ENCODE measurements around the gene ERN2. TPM values are rescaled to one million over a fixed set of nuclear protein-coding genes. Genes with fewer than 3 reads are reported as not detected.

ERN2 gene
- total and polyA plus RNA-seq, 2 of the 13 experiments (the other 11 are each of a cell fraction or from before 2014, with no cell fraction given) = 2.2 to 3.5 TPM

DNA sequence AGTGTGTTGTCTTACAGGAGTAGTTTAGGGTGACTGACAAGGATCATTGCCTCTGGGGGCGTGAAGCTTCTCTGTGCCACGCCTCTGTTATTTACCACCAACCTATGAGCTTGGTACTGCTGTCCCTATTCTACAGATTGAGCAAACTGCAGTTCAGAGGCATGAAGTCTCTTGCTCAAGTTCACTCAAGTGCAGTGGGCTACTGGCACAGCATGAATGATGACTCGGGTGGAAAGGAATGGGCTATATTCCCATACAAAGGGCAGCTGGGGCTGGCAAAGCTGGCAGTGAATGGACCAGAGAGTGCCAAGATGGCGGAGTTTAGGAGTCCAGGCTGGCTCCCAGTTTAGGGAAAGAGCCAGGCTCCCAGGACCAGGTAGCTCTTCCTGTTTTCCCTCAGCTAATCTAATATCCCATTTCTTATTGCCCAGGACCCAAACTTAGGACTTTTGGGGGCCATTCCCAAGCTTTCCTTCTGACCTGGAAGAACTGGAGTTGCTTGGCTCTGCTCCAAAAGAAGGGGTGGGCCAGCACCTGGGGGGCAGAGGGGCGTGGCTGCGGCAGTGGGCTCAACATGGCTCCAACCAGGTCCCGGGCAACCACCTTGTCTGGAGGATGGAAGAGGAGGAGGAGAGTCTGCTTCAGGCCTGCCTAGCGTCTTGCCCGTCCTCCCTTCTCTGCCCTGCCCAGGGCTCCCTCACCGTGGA, 21.4 kb downstream of the ERN2 start (continued):
- no peak for TF ChIP-seq HIC2 (CRISPR knock-in tag; IDR thresholded peaks at IDR 0.05; ENCODE audit: low read depth)
- no peak for TF ChIP-seq ELF1 (CRISPR knock-in tag; IDR thresholded peaks at IDR 0.05)
- no peak for TF ChIP-seq E2F1 (CRISPR knock-in tag; IDR thresholded peaks at IDR 0.05)
- TF ChIP-seq ZNF329 (CRISPR knock-in tag; IDR thresholded peaks at IDR 0.05; ENCODE audit: low read depth) = 0 out of 2 replicates have a peak, but pooled peaks have one; percentile 28
- TF ChIP-seq MED8 (CRISPR knock-in tag; IDR thresholded peaks at IDR 0.05; ENCODE audit: insufficient replicate concordance) = peak; percentile 52
- peak in 1 of 2 experiments; percentile 26; a peak in 1 of 4 replicates for TF ChIP-seq MAFK (conservative IDR thresholded peaks at IDR 0.05 in 1 of 2, IDR thresholded peaks at IDR 0.05 in 1 of 2; ENCODE audit: low read length in 2 of 2)
- TF ChIP-seq KMT2B (CRISPR knock-in tag; IDR thresholded peaks at IDR 0.05) = no peak
- TF ChIP-seq, protein P1, sequence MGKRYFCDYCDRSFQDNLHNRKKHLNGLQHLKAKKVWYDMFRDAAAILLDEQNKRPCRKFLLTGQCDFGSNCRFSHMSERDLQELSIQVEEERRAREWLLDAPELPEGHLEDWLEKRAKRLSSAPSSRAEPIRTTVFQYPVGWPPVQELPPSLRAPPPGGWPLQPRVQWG (CRISPR knock-in tag; IDR thresholded peaks at IDR 0.05; ENCODE audit: borderline replicate concordance, low read depth) = no peak
- TF ChIP-seq MIER2 (CRISPR knock-in tag; IDR thresholded peaks at IDR 0.05) = no peak
- TF ChIP-seq POLR2G (IDR thresholded peaks at IDR 0.05; ENCODE audit: low read depth, low read length) = 0 out of 2 replicates have a peak, but pooled peaks have one; percentile 8
- TF ChIP-seq ZBTB49 (CRISPR knock-in tag; IDR thresholded peaks at IDR 0.05; ENCODE audit: borderline replicate concordance) = no peak
- TF ChIP-seq, protein P2, sequence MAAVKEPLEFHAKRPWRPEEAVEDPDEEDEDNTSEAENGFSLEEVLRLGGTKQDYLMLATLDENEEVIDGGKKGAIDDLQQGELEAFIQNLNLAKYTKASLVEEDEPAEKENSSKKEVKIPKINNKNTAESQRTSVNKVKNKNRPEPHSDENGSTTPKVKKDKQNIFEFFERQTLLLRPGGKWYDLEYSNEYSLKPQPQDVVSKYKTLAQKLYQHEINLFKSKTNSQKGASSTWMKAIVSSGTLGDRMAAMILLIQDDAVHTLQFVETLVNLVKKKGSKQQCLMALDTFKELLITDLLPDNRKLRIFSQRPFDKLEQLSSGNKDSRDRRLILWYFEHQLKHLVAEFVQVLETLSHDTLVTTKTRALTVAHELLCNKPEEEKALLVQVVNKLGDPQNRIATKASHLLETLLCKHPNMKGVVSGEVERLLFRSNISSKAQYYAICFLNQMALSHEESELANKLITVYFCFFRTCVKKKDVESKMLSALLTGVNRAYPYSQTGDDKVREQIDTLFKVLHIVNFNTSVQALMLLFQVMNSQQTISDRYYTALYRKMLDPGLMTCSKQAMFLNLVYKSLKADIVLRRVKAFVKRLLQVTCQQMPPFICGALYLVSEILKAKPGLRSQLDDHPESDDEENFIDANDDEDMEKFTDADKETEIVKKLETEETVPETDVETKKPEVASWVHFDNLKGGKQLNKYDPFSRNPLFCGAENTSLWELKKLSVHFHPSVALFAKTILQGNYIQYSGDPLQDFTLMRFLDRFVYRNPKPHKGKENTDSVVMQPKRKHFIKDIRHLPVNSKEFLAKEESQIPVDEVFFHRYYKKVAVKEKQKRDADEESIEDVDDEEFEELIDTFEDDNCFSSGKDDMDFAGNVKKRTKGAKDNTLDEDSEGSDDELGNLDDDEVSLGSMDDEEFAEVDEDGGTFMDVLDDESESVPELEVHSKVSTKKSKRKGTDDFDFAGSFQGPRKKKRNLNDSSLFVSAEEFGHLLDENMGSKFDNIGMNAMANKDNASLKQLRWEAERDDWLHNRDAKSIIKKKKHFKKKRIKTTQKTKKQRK (IDR thresholded peaks at IDR 0.05; ENCODE audit: low read length) = no peak
- peak; percentile 62 for TF ChIP-seq AGO2 (optimal IDR thresholded peaks at IDR 0.05; ENCODE audit: low read depth, low read length)
- TF ChIP-seq, protein P3, sequence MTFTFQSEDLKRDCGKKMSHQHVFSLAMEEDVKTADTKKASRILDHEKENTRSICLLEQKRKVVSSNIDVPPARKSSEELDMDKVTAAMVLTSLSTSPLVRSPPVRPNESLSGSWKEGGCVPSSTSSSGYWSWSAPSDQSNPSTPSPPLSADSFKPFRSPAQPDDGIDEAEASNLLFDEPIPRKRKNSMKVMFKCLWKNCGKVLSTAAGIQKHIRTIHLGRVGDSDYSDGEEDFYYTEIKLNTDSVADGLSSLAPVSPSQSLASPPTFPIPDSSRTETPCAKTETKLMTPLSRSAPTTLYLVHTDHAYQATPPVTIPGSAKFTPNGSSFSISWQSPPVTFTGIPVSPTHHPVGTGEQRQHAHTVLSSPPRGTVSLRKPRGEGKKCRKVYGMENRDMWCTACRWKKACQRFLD (CRISPR knock-in tag; IDR thresholded peaks at IDR 0.05; ENCODE audit: borderline replicate concordance) = no peak
- no peak for TF ChIP-seq KLF15 (CRISPR knock-in tag; IDR thresholded peaks at IDR 0.05; ENCODE audit: borderline replicate concordance)
- no peak for TF ChIP-seq ZNF34 (CRISPR knock-in tag; IDR thresholded peaks at IDR 0.05; ENCODE audit: borderline replicate concordance)
- peak in 1 of 2 experiments; percentile 39; a peak in 2 of 4 replicates for TF ChIP-seq POLR2A (IDR thresholded peaks at IDR 0.05; ENCODE audit: insufficient read depth in 1 of 2, low read depth in 2 of 2, low read length in 2 of 2)
- TF ChIP-seq NFATC3 (CRISPR knock-in tag; IDR thresholded peaks at IDR 0.05) = 0 out of 2 replicates have a peak, but pooled peaks have one; percentile 30

Measured in HepG2 (cell line).